ENCODE results near the gene MAP10. TPM values are rescaled to one million over a fixed set of nuclear protein-coding genes. Genes with fewer than 3 reads are reported as not detected.

Gene MAP10
- total and polyA plus RNA-seq, 10 of the 15 experiments (the other 5 are each of a cell fraction or from before 2014, with no cell fraction given) = 0.85 to 5.0 (median 4.3) TPM

- FAIRE-seq (no peak), ATAC-seq (no peak), DNase-seq (ENCODE audit: low read depth, low spot score) (no peak)
- Histone ChIP-seq H3K9ac (ENCODE audit: control insufficient read depth, insufficient read depth, low read length) (no peak overlapping the region), H3K79me2 (ENCODE audit: control insufficient read depth, insufficient read depth, low read length) (no peaks in the 10 kb centered on the region), H3K4me3 (no peak overlapping the region), H3K27me3 (replicated peaks in 1 of 2; ENCODE audit: control insufficient read depth in 2 of 2, insufficient read depth in 2 of 2, low read length in 1 of 2) (no peaks in the 10 kb centered on the region), H3K9me3 (replicated peaks; ENCODE audit: control insufficient read depth, insufficient read depth, low read length) (no peaks in the 10 kb centered on the region), H3K27ac (ENCODE audit: control insufficient read depth, insufficient read depth) (no peak overlapping the region), H3K36me3 (ENCODE audit: control insufficient read depth in 2 of 2, insufficient read depth in 2 of 2, low read length in 1 of 2) (no peaks in the 10 kb centered on the region), H2AFZ (ENCODE audit: control insufficient read depth, low read depth, low read length) (no peak overlapping the region), H4K20me1 (ENCODE audit: control insufficient read depth, insufficient read depth) (no peaks in the 10 kb centered on the region), H3K4me1 (ENCODE audit: control insufficient read depth, insufficient read depth, low read length) (no peaks in the 10 kb centered on the region), H3K4me2 (ENCODE audit: control insufficient read depth, insufficient read depth) (no peak overlapping the region)
- in situ Hi-C loops (cut with MboI) (no loop called here), intact Hi-C loops (cut with micrococcal nuclease; ENCODE audit: unreplicated experiment) (no loop called here)
- 3% methylated on average over 2 of the region's 2 CpGs for WGBS (ENCODE audit: insufficient coverage, insufficient replicate concordance, low lambda C conversion rate, missing lambda C conversion rate)
- ChIA-PET CTCF (no interaction called here), POLR2A (no interaction called here), SMC1A (ENCODE audit: uncharacterized antibody, unreplicated experiment) (no interaction called here), RAD21 (ENCODE audit: unreplicated experiment) (no interaction called here)
- BruUV-seq (replicated peaks) = no TSS peak
- TF ChIP-seq DPF2 (IDR thresholded peaks at IDR 0.05) (no peak), BCL11A (IDR thresholded peaks at IDR 0.05; ENCODE audit: low read depth, low read length) (no peak)
Measured at GRCh38 chr1:232768793-232769192, 36.4 kb upstream of the MAP10 start.

DNA sequence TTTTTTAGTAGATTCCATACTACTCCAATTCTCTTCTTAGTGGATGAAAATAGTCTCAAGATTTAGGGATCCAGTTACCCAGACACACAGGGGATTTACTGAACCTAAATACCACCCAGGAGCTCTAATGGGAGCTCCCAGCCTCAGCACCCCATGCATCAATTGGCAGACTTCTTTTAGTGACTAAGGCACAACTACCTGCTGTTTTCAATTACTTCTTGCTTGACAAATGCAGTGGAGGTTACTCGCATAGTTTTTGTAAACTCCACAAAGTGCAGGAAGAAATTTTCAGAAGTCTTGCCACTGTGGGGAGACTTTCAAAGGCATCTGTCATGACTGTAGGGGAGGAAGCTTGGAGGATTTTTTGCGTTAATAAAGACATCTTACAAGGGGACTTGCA is 35.5 kb upstream of the MAP10 start:
- ChIA-PET RAD21 (ENCODE audit: unreplicated experiment) (no interaction called here), CTCF (no interaction called here), SMC1A (ENCODE audit: uncharacterized antibody, unreplicated experiment) (no interaction called here), POLR2A (no interaction called here)
- Histone ChIP-seq H3K79me2 (ENCODE audit: control insufficient read depth, insufficient read depth, low read length) (no peaks in the 10 kb centered on the region), H3K27ac (ENCODE audit: control insufficient read depth, insufficient read depth) (no peak overlapping the region), H3K36me3 (ENCODE audit: control insufficient read depth in 2 of 2, insufficient read depth in 2 of 2, low read length in 1 of 2) (no peaks in the 10 kb centered on the region), H3K9ac (ENCODE audit: control insufficient read depth, insufficient read depth, low read length) (no peak overlapping the region), H2AFZ (ENCODE audit: control insufficient read depth, low read depth, low read length) (no peak overlapping the region), H3K9me3 (replicated peaks; ENCODE audit: control insufficient read depth, insufficient read depth, low read length) (no peaks in the 10 kb centered on the region), H3K27me3 (replicated peaks in 1 of 2; ENCODE audit: control insufficient read depth in 2 of 2, insufficient read depth in 2 of 2, low read length in 1 of 2) (no peaks in the 10 kb centered on the region), H3K4me2 (ENCODE audit: control insufficient read depth, insufficient read depth) (no peak overlapping the region), H4K20me1 (ENCODE audit: control insufficient read depth, insufficient read depth) (no peaks in the 10 kb centered on the region), H3K4me3 (no peak overlapping the region), H3K4me1 (ENCODE audit: control insufficient read depth, insufficient read depth, low read length) (no peaks in the 10 kb centered on the region)
- FAIRE-seq (no peak), ATAC-seq (no peak), DNase-seq (ENCODE audit: low read depth, low spot score) (no peak)
- in situ Hi-C loops (cut with MboI) = no loop called here
- no TSS peak for BruUV-seq (replicated peaks)
- WGBS (ENCODE audit: insufficient coverage, insufficient replicate concordance, low lambda C conversion rate, missing lambda C conversion rate) = 68% methylated on average over 2 of the region's 2 CpGs
- TF ChIP-seq KLF5 (IDR thresholded peaks at IDR 0.05; ENCODE audit: partially characterized antibody) (no peak), EP300 (IDR thresholded peaks at IDR 0.05; ENCODE audit: borderline replicate concordance in 1 of 2, control insufficient read depth in 1 of 2, low read depth in 2 of 2, low read length in 2 of 2) (no peak), SP1 (IDR thresholded peaks at IDR 0.05; ENCODE audit: low read depth, low read length) (no peak), GATAD2B (conservative IDR thresholded peaks at IDR 0.05; ENCODE audit: low read depth) (no peak), SUZ12 (IDR thresholded peaks at IDR 0.05; ENCODE audit: unreplicated experiment) (no peak), SRF (IDR thresholded peaks at IDR 0.05; ENCODE audit: low read depth in 2 of 2, low read length in 2 of 2) (no peak), RAD51 (IDR thresholded peaks at IDR 0.05) (no peak), RB1 (IDR thresholded peaks at IDR 0.05; ENCODE audit: borderline replicate concordance) (no peak), POLR2AphosphoS5 (IDR thresholded peaks at IDR 0.05; ENCODE audit: low read length) (no peak), NR2F1 (conservative IDR thresholded peaks at IDR 0.05) (no peak), PKNOX1 (IDR thresholded peaks at IDR 0.05) (no peak), CEBPB (IDR thresholded peaks at IDR 0.05; ENCODE audit: borderline replicate concordance in 1 of 2, low read depth in 2 of 2, low read length in 2 of 2) (no peak)
- TF ChIP-seq, protein P1, sequence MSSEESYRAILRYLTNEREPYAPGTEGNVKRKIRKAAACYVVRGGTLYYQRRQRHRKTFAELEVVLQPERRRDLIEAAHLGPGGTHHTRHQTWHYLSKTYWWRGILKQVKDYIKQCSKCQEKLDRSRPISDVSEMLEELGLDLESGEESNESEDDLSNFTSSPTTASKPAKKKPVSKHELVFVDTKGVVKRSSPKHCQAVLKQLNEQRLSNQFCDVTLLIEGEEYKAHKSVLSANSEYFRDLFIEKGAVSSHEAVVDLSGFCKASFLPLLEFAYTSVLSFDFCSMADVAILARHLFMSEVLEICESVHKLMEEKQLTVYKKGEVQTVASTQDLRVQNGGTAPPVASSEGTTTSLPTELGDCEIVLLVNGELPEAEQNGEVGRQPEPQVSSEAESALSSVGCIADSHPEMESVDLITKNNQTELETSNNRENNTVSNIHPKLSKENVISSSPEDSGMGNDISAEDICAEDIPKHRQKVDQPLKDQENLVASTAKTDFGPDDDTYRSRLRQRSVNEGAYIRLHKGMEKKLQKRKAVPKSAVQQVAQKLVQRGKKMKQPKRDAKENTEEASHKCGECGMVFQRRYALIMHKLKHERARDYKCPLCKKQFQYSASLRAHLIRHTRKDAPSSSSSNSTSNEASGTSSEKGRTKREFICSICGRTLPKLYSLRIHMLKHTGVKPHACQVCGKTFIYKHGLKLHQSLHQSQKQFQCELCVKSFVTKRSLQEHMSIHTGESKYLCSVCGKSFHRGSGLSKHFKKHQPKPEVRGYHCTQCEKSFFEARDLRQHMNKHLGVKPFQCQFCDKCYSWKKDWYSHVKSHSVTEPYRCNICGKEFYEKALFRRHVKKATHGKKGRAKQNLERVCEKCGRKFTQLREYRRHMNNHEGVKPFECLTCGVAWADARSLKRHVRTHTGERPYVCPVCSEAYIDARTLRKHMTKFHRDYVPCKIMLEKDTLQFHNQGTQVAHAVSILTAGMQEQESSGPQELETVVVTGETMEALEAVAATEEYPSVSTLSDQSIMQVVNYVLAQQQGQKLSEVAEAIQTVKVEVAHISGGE (CRISPR knock-in tag; IDR thresholded peaks at IDR 0.05) = no peak
- intact Hi-C loops (cut with micrococcal nuclease; ENCODE audit: unreplicated experiment) = no loop called here

All from GM12878 (cell line).